ENCODE results near the gene C12orf76.
A peak's percentile ranks its signal among the peaks of the same experiment; 100 is the strongest.

Gene C12orf76

DNA sequence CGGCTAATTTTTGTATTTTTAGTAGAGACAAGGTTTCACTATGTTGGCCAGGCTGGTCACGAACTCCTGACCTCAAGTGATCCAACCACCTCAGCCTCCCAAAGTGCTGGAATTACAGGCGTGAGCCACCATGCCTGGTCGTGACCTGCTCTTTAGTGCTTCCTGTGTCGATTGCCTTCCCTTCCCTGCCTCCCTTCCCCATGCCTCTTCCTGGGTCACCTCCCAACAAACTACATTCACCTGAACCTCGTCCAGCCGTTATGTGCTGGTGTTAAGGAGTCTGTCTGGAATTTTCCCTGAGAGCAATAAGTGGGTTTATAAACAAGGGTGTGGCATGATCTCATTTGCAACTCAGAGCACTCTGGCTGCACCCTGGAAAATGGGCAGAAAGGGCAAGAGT is 32.1 kb upstream of the C12orf76 start:
- no peak for DNase-seq (ENCODE audit: low read depth in 1 of 2, low spot score in 1 of 2)
- Histone ChIP-seq H3K4me3 (replicated peaks; ENCODE audit: insufficient read depth, low read length) (no peak overlapping the region), H3K27me3 (ENCODE audit: insufficient read depth, poor library complexity, severe bottlenecking) (no peaks in the 10 kb centered on the region), H3K27ac (replicated peaks) (no peak overlapping the region)
- TF ChIP-seq, protein P1, sequence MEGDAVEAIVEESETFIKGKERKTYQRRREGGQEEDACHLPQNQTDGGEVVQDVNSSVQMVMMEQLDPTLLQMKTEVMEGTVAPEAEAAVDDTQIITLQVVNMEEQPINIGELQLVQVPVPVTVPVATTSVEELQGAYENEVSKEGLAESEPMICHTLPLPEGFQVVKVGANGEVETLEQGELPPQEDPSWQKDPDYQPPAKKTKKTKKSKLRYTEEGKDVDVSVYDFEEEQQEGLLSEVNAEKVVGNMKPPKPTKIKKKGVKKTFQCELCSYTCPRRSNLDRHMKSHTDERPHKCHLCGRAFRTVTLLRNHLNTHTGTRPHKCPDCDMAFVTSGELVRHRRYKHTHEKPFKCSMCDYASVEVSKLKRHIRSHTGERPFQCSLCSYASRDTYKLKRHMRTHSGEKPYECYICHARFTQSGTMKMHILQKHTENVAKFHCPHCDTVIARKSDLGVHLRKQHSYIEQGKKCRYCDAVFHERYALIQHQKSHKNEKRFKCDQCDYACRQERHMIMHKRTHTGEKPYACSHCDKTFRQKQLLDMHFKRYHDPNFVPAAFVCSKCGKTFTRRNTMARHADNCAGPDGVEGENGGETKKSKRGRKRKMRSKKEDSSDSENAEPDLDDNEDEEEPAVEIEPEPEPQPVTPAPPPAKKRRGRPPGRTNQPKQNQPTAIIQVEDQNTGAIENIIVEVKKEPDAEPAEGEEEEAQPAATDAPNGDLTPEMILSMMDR (IDR thresholded peaks at IDR 0.05; ENCODE audit: insufficient read depth, low read length), result no peak
- no peak for TF ChIP-seq POLR2AphosphoS5 (IDR thresholded peaks at IDR 0.05; ENCODE audit: low read depth)
- no peak for TF ChIP-seq GABPA (IDR thresholded peaks at IDR 0.05; ENCODE audit: low read depth)
- no peak for TF ChIP-seq SPI1 (IDR thresholded peaks at IDR 0.05; ENCODE audit: borderline replicate concordance, low read depth)
- TF ChIP-seq, protein P2, sequence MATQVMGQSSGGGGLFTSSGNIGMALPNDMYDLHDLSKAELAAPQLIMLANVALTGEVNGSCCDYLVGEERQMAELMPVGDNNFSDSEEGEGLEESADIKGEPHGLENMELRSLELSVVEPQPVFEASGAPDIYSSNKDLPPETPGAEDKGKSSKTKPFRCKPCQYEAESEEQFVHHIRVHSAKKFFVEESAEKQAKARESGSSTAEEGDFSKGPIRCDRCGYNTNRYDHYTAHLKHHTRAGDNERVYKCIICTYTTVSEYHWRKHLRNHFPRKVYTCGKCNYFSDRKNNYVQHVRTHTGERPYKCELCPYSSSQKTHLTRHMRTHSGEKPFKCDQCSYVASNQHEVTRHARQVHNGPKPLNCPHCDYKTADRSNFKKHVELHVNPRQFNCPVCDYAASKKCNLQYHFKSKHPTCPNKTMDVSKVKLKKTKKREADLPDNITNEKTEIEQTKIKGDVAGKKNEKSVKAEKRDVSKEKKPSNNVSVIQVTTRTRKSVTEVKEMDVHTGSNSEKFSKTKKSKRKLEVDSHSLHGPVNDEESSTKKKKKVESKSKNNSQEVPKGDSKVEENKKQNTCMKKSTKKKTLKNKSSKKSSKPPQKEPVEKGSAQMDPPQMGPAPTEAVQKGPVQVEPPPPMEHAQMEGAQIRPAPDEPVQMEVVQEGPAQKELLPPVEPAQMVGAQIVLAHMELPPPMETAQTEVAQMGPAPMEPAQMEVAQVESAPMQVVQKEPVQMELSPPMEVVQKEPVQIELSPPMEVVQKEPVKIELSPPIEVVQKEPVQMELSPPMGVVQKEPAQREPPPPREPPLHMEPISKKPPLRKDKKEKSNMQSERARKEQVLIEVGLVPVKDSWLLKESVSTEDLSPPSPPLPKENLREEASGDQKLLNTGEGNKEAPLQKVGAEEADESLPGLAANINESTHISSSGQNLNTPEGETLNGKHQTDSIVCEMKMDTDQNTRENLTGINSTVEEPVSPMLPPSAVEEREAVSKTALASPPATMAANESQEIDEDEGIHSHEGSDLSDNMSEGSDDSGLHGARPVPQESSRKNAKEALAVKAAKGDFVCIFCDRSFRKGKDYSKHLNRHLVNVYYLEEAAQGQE (IDR thresholded peaks at IDR 0.05; ENCODE audit: insufficient replicate concordance, low read depth), result no peak

GRCh38 chr12:110079477-110080400 is 31.4 kb upstream of the C12orf76 start:
- TF ChIP-seq, protein P1 (IDR thresholded peaks at IDR 0.05; ENCODE audit: insufficient read depth, low read length), result no peak
- TF ChIP-seq SPI1 (IDR thresholded peaks at IDR 0.05; ENCODE audit: borderline replicate concordance, low read depth) (no peak), GABPA (IDR thresholded peaks at IDR 0.05; ENCODE audit: low read depth) (no peak), POLR2AphosphoS5 (IDR thresholded peaks at IDR 0.05; ENCODE audit: low read depth) (no peak)
- TF ChIP-seq, protein P2 (IDR thresholded peaks at IDR 0.05; ENCODE audit: insufficient replicate concordance, low read depth), result no peak
- 0 out of 2 replicates have a peak overlapping the region, but pooled peaks have one; percentile 6 for H3K4me3 ChIP-seq (replicated peaks; ENCODE audit: insufficient read depth, low read length)
- no peak overlapping the region for H3K27ac ChIP-seq (replicated peaks)
- H3K27me3 ChIP-seq (ENCODE audit: insufficient read depth, poor library complexity, severe bottlenecking), result no peaks in the 10 kb centered on the region
- DNase-seq (ENCODE audit: low read depth in 1 of 2, low spot score in 1 of 2), result peak in 1 of 2 experiments; percentile 59

DNA sequence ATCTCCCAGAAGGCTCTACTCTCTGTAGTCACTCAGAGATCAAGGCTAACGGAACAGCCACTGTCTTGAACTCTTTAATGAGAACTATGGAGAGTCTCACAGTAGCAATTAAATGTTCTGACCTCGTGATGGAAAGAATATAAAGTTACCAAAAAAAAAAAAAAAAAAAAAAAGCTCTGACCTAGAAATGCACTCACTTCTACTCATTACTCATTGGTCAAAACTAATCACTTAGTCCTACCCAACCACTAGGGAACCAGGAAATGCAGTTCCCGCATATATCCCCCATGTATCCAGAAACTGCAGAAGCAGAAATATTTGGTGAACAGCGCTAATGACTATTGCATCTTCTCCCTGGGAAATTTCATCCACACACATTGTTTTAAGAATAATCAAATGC is 29.5 kb upstream of the C12orf76 start:
- no peaks in the 10 kb centered on the region for H3K27me3 ChIP-seq (ENCODE audit: insufficient read depth, poor library complexity, severe bottlenecking)
- no peak overlapping the region for H3K27ac ChIP-seq (replicated peaks)
- TF ChIP-seq GABPA (IDR thresholded peaks at IDR 0.05; ENCODE audit: low read depth) (no peak), SPI1 (IDR thresholded peaks at IDR 0.05; ENCODE audit: borderline replicate concordance, low read depth) (no peak), POLR2AphosphoS5 (IDR thresholded peaks at IDR 0.05; ENCODE audit: low read depth) (no peak)
- TF ChIP-seq, protein P1 (IDR thresholded peaks at IDR 0.05; ENCODE audit: insufficient read depth, low read length), result no peak
- TF ChIP-seq, protein P2 (IDR thresholded peaks at IDR 0.05; ENCODE audit: insufficient replicate concordance, low read depth), result no peak
- no peak overlapping the region for H3K4me3 ChIP-seq (replicated peaks; ENCODE audit: insufficient read depth, low read length)
- no peak for DNase-seq (ENCODE audit: low read depth in 1 of 2, low spot score in 1 of 2)
